Subcutaneous adipose tissue (tissue), 4 donors: ENCODE measurements around the gene AMPH. TPM values are rescaled to one million over a fixed set of nuclear protein-coding genes. Genes with fewer than 3 reads are reported as not detected.

Experiments used
- CTCF ChIP-seq: fragments of 450-650 bp; IDR thresholded peaks from one replicate; pipeline ENCODE4 v1.5.1; 2016; ENCODE audit warnings: low read depth, mild to moderate bottlenecking, control low read depth, antibody characterized with exemption, moderate library complexity
- total RNA-seq, 4 donors: library from RNA; depleted of rRNA; stranded (reverse); fragments of >200 nt; gene quantifications; one replicate each; pipeline ENCODE4 v1.1.0, GENCODE V29; 2016

Gene AMPH
- total RNA-seq, 4 donors from 2014 or later = 6.8 to 102 (median 30.2) TPM

DNA sequence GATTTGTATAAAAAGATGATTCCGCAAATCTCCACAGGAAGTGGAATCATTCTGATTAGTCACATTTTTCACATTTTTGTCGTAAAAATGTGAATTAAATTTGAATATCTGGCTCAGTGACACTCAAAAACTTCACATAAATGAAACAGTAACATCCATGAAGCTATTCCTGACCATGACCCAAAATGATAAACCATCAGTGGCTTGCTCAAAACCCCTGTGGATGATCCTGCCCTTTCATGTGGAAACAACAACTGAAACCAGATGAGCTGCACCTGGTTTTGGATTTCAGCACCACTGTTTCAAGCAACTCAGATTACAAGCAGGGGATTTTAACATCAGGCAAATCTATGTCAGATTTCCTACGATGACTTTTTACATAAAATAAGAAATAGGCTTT lies 80.3 kb downstream of the AMPH start:
- TF ChIP-seq CTCF = no peak

GRCh38 chr7:38548605-38549004 lies 82.6 kb downstream of the AMPH start:
- TF ChIP-seq CTCF = no peak

GRCh38 chr7:38546763-38547162 lies 84.4 kb downstream of the AMPH start:
- TF ChIP-seq CTCF = no peak

DNA sequence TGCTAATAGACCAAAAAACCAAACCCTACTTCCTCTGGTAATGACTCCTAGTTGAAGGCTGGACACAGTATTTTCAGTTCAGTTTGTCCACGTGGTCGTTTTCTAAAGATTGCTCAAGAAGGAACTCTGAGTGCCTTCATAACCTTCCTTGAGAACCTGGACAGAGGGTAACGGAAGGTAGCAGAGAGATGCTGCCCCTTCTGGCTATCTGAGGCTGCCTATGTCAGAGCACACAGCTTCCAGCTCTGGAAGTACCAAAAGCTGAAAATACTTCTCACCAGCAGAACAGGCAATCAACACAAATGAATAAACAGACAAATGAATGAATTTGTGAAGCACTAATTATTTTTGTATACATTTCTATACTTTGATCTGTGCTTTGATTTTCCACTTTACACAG lies 85.2 kb downstream of the AMPH start:
- no peak for TF ChIP-seq CTCF

DNA sequence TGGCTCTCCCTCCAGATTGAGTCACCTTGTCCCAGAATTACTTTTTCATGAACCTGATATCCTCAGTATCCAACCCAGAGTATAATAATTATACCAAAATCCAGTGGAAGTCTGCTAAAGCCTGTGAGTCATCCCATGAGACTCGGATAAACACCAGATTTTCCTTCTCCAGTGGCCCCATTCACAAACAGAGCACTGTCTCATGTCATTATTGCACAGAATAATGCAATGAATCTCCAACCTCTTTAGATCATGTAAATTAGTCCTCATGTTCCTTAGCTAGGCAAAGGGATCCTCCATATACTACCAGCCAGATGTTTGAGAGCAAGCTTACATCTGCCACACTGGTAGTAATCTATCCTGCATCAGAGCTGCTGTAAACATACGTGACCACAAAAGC lies 89.0 kb downstream of the AMPH start:
- no peak for TF ChIP-seq CTCF

GRCh38 chr7:38541440-38541839 lies 89.7 kb downstream of the AMPH start:
- no peak for TF ChIP-seq CTCF

- TF ChIP-seq CTCF = no peak
Observed at GRCh38 chr7:38539477-38540081, 91.6 kb downstream of the AMPH start.
